HG02798 (cell line): ENCODE results near the gene PIEZO1.

ENCODE experiments used
- ATAC-seq: cut with Tn5 transposase; IDR thresholded peaks from one replicate; pipeline ENCODE4 v1.9.1; 2021; ENCODE audit warnings: mild to moderate bottlenecking; ENCODE audit not compliant: unreplicated experiment, poor library complexity

Gene PIEZO1

DNA sequence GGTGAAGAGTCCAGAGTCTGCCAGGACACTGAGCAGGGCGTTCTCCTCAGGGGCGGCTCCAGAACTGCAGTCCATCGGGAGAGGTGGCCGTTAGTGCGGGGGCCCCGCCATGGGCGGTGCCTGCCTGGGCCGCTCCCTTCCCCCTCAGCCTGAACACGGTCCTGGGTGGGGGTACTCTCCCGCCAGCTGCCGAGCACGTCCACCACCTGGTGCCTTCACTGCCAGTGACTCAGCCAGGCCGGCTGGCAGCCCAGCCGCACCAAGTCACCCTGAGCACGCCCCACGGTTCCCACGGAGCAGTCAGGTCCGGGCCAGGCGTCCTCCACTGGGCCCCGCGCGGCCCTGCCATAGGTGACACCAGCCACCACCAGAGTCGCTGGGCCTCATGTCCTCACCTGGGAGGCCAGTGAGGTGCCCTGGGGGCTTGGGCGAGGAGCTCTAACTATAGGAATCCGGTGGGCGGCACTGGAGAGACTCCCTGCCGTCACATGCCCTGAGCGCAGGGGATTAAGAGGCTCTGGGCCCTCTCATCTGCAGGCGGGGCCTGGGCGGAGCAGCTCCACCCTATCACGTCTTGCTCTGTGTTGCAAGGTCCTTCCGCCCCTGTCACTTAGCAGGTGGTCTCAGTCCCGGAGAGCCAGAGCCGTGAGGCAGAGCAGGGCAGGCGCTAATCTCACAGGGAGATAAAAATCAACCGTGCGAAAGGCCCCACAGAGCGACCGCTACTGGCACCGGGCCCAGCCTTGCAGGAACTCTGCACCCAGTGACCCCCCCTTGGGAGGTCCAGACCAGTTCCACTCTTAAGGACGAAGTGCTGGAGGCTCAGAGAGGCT is 14.3 kb downstream of the PIEZO1 start:
- ATAC-seq, result no peak

DNA sequence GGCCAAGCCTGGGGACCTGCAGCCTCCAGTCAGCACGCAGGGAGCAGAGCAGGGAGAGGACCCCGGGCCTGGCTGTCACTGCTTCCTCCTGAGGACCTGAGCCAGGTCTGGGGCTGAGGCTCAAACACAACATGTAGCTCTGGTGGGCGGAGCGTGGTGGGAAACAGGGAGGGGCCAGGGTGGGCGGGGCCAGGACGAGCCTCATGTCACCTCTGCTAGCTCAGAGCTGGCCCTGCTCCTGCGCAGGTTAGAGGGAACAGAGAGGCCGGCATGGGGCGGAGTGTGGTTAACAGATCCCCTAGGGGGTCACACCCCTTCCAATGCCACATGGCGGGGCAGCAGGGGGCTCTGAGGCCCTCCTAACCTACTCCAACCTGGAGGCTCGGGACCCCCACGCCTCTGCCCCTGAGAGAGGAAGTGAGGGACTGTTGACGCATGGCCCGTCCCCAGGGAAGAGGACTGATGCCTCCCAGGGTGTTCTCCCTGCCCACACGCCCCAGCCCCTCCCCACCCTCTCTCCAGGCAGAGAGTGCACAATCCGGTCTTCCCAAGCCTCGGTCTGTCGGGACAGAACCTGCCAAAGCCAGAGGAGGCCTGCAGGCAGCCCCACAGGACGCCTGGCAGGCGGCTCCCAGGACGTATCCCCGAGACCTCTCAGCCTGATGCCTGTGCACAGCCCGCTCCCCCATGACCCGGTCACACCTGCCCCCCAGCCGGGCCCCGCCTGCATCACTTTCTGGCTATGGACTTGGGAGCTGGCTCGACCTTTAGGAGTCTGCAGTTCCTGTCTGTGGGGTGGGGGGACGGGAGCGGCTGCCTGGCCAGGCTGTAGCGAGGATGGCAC is 15.2 kb downstream of the PIEZO1 start:
- no peak for ATAC-seq

DNA sequence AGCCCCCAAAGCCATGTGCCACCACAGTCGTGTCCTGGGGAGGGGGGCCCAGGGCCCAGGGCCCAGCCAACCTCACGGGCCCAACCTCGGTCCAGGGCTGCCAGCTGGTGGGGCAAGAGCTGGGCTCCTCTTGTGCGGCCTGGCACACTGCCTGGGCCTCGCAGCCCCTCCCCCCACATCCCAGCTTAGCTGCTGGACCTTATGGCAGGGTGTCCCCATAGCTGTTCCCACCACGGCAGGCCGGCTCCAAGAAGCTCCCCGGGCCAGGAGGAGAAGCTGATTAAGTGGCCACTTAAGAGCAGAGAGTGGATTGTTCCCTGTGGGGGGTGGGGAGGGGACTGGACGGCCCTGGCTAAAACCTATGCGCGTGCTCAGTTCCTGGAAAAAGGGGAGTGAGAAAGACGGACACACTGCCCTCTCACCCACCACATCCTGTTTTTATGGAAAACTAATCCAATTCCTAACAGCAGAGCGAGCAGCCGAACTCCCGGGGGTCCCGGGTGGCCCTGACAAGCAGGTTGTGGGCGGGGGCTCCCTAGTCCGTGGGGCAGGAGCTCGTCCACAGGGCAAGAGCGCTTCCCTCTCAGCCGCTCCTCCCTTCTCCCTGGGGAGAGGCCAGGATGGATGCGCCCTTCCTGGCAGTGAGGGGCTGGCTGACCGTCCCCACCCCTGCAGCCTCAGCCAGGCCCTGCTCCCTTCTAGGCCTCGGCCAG is 16.8 kb downstream of the PIEZO1 start:
- ATAC-seq, result no peak

DNA sequence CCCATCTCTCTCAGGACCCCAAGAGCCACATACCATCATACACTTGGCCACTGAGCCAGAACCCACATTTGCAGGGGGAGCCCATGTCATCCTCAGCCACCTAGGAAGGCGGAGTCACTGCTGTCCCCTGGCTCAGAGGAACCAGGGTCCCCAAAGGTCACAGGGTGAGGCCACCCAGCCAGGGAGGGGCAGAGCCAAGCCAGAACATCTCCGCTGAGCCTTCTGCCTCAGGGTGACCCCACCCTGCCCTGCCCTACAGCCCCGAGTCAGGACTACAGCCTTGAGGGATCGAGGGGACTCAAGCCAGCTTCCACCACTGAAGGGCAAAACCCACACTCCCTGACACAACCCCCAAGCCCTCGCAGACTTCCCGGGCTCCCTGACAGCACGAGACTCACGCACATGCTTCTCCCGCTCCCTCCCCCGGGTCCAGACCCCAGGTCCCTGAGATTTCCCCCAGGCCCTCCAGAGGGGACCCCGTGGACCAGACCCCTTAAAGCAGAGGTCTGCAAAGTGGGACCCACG is 17.4 kb downstream of the PIEZO1 start:
- no peak for ATAC-seq

DNA sequence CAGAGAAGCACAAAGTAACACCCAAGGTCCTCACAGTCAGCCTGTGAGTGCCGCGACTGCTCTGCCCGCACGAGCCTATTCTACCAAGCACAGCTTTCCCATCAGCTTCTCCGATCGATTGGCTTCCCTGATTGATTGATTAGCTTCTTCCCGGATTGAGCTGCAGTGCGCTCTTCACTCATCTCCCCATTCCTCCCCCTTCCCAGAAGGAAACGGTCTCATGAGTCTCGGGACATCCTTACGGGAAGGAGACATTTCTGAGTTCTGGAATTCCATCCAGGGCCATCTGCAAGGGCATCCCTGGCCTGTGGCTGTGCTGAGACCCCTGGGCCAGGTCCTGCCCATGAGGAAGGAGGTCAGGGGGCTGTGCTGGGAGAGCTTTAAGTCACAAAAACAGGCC is 18.0 kb downstream of the PIEZO1 start:
- no peak for ATAC-seq

DNA sequence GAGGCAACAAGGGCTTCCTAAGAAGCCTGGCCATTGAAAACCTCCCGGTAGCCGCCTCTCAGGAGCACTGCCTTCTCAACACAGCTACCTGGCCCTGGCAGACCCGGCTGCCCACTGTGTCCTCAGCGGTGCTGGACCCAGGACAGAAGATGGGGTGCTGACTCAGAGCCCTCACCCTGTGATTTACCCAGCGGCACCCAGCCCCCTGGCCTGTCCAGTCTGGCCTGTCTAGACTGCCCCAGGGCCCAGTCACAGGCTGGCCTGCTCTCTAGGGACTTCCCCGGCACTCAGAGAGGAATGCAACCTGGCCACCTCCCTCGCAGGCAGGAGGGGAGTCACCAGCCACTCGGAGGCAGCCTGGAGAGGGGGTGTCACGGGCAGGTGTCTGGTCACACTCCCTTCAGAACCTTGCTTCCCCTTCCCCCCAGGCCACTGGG is 20.1 kb downstream of the PIEZO1 start:
- ATAC-seq, result no peak

DNA sequence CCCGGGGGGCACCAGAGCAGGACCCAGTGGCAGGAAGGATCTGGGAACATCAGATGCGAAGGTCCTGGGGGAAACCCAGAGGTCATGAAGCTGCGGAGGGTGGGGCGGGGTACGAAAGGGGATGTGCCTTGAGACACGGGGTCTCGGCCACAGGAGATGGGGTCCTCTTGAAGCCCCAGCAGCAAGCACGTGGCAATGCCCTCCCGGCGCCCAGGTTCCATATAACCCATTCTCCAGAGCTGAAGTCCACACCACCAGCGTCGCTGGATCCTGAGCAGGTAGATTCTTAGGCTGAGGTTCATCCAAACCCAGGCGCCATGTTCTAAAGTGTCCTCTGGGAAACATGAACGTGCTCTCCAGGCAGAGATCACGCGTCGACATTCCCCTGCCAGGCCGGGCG is 20.9 kb downstream of the PIEZO1 start:
- no peak for ATAC-seq

DNA sequence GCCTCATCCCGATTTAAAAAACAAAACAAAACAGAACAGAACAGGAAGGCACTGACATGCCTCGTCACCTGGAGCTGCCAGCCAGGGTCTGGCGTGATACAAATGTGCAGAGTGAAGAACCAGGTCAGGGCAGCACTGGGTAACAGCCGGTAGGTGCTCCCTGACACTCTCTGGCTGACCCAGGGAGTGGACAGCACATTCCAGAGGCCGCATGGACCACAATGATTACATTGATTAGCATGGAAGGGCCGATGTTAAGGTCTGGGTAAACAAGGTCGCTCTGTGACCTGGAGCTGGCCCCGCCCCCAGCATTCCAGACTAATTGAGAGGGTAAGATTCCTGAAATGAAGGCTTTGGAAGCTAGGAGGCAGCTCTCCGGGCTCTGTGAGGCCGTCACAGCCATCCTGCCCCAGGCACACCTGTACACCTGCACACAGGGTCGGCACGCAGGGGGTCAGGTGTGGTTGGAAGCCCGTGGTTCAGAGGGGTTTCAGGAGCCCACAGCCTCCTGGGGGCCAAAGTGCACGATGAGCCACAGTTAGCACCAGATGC is 21.4 kb downstream of the PIEZO1 start:
- ATAC-seq, result no peak

DNA sequence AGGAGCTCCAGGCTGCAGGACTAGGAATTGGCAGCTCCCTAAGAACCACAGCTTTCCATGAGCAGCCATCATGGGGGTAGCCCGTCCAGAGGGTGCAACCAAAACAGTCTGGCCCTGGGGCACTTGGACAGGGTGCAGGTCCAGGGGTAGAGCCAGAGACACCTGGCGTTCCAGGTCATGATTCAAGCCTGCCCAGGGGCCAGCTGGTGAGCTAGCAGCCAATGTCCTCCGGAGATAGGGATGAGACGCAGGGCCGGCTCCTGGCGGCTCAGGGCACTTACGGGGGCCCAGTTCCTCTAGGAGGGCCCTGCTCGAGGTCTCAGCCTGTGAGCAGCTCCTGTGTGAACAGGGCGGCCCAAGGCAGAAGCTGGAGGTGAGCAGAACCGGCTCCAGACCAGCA is 22.1 kb downstream of the PIEZO1 start:
- no peak for ATAC-seq

DNA sequence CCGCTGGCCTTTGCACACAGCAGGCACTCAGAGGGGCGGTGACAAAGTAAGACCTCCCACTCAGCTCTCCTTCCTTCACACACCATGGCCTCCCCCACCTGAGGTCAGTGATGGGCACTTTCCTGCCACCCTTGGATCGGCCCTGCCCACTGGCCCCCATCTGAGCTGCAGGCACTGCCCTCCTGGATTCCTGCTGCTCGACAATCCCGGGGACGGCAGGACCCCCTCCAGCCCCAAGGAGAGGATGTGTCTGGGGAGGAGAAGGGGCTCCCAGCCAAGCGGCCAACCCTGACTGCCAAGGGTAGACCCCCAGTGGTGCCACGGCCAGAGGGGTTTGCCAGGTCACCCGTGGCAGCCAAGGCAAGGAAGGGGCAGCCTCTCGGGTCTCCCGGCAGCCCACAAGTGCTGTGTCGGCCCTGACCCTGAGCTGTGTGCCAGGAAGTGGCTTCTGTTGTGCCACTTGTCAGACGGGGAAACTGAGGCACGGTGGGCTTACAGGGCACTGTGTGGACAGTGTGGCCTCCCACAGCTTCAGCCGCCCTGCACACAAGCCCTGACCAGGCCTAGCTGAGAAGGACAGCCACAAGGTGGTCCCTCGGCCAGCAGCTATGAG is 22.7 kb downstream of the PIEZO1 start:
- no peak for ATAC-seq

DNA sequence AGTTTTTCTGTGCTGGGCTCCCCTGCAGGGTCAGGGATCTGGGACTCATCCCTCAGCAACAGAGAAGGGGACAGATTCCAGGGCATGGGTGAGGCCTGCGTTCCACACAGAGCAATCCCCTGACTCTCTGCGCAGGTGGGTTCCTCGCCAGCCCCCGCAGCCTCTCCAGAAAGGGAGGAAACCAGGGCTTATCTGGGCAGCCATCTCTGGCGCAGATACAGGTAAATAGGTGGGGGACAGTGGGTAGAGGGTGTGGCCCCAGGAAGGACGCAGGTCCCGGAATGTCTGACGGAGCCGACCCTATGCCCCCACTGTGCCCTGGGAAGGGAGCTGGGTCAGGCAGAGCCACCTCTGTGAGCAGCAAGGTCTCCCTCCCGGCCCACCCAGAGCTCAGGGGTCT is 23.2 kb downstream of the PIEZO1 start:
- no peak for ATAC-seq

DNA sequence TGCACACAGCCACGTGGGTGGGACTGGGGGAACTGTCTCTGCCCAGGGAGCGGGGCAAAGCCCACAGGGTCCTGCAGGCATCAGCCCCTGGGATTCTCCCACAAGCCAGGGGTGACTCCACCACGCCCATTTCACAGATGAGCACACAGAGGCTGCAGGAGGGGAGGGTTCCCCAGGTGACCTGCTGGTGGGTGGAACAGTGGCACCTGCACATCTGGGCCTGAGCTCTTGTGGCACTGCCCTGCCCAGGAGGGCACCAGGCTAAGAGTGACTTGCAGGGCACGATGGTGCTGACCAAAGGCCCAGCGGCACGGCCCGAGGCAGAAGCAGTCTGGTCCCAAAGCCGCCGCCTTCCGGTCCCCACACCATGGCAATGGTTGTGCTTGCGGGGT is 23.9 kb downstream of the PIEZO1 start:
- ATAC-seq, result no peak

DNA sequence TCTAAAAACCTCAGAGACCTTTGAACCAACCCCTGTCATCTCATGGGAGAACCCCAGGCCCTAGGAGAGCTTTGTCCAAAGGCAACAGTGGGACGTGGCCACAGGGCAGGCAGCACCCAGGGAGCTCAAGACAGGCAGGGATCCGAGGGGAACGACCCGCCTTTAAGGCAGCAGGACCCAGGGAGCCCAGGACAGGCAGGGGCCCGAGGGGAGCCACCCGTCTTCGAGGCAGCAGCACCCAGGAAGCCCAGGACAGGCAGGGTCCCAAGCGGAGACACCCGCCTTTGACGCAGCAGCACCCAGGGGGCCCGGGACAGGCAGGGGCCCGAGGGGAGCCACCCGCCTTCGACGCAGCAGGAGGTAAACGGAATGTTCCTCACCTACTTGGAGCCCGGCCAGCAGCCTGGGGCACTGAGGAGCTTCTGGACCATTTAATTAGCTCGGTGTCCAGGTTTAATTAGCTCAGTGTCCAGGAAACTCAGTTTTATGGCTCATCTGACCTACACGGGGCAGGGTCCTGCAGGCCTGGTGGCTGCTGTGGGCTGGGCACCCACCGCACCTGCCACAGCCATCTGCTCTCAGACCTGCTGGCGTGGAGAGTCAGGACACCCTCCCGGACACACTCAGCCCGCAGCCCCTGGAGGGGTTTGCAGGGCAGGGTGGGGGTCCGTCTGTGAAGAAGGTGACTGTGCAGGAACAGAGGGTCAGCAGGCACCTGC is 24.4 kb downstream of the PIEZO1 start:
- ATAC-seq, result no peak

DNA sequence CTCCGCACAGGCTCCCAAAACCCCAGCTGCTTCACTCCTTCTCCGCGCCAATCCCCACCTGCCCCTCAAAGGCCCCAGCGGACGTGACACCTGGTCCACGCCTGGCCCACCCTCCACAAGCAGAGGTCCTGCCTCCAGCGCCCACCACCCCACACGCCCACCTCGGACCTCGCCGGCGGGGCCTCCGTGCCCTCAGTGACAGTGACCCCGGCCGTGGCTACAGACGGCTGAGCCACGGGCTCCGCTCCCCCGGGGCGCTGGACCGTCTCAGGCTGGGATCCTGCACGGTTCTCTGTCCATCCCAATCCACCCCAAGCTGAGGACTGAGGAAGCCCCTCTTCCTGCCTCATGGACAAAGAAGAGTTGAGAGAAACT is 25.1 kb downstream of the PIEZO1 start:
- ATAC-seq, result no peak

DNA sequence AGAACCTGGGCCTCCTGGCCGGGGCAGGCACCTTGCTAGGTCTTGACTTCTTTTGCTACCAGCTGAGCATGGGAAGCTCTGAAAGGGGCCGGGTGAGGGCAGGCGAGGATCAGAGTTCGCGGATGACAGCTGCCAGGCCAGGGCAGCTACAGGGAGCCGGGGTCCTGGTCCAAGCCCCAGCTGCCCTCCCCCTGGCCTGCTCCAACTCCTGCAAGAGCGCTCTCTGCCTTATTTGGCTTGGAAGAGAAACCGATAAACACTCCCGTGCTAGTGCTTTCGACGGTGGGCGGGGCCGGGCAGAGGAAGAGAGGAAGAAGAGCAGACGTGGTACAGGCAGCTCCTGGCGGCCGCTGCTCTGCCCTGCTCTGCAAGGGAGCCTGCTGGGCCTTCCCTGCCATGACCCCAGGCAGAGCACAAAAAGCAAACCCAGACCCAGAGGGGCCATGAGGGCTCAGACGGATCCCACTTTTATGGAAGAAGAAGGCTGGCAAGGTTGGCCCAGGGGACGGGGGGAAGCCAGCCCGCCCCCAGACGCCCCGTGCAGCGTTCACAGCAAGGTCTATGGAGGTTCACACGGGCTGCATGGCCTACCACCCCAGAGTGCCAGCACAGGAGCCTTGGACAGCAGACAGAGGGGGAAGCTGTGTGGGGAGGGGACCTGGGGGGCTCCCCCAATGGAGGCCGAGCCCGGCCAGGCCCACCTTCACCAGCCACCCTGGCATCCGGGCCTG is 25.6 kb downstream of the PIEZO1 start:
- no peak for ATAC-seq

DNA sequence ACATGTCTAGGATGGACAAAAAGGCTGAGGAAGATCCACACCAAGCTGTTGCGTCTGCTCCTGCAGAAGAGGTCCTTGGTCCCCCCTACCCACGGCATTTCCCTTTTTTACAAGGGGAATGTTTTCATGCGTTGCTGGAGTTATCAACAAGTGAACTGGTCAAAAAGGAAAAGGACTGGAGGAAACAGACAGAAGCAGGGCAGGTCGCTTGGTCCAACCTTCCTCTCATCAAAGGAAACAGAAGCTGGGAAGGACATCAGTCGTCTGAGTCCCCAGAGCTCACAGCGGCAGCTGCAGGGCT is 26.1 kb downstream of the PIEZO1 start:
- ATAC-seq, result no peak

DNA sequence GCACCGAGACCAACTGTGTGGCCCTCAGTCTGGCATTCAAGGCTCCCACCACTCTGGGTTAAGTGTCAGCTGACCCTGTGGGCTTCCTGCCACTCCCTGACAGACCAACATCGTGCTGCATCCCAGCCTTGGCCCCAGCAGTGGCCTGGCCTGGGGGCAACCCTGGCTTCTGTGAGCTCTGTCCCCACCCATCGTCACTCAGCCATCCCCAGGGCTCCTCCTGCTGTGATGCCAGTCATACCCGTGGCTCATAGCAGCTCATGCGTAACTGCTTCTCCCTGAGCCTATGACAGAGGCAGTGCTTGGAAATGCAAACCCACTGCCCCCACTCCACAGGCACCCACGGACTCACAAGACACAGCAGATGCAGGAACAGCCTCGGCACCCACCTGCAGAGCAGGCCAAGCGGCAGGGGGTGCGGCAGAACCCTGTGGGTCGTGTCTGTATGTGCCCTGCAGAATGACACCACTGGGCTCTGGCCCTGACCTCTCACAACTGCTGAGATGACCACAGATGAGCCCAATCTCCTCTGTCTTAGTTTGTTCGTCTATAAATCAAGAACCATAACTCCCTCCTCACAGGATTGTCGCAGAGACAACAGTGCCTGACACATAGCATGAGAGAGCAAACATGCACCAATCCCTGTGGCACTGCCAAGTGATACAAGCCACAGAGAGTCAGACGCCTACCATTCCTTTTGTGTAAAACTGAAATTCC is 26.6 kb downstream of the PIEZO1 start:
- no peak for ATAC-seq

DNA sequence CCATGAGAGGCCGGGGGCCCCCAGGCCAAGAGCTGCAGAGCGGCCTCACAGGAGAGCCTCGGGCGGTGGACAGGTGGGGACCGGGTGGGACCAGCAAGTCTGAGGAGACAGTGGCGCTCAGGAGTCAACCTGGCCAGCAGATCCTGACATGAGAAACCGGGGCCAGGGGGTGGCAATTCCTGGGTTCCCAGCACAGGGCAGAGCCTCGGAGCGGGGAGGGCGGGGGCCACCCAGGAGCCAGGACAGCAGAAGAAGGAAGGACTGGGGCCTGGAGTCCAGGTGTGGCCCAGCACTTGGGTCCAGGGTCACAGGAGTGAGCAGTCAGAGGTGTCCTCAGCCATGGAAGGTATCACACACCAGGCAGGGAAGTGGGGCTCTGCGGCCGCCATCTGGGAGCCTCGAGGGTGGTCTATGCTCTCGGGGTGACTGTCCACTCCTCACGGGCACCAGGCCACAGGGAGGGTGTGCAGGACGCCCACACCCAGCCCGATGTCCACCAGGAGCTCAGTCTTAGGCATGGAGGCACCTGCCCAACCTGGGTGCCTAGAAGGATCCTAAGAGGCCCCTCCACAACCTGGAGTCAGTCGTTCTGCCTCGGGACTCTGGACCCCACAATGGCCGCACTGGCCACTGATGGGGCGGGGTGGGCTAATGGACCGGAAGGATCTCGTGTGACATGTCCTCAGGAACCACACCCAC is 29.1 kb downstream of the PIEZO1 start:
- ATAC-seq, result no peak
